HCT116 (cell line): Measurements from ENCODE around the gene RAB31. TPM values are rescaled to one million over a fixed set of nuclear protein-coding genes. Genes with fewer than 3 reads are reported as not detected.

Experiments used
- ATAC-seq: fragments of 200-7000 bp; cut with Tn5 transposase; 2 replicates; pipeline ENCODE4 v1.9.1; 2020; ENCODE audit warnings: mild to moderate bottlenecking, moderate library complexity
- BruUV-seq: library from RNA; stranded (reverse); fragments of 400-500 nt; replicated peaks from 2 replicates; lab custom pipeline; 2021; lab: Mats Ljungman, UMichigan
- CTCF ChIA-PET: fragments of 300-600 bp; sonication (Branson Sonifier 250); formaldehyde crosslinking; loops from one replicate; lab custom pipeline; 2021; ENCODE audit warnings: antibody characterized with exemption; lab: Charles Lee
- POLR2A ChIA-PET: fragments of 300-600, 350-600 bp; sonication (Branson Sonifier 250); formaldehyde crosslinking; loops from one replicate; lab custom pipeline; 2021; ENCODE audit warnings: antibody characterized with exemption; lab: Charles Lee
- RAD21 ChIA-PET, 2 experiments: fragments of 300-600 bp; sonication (Branson Sonifier 250); formaldehyde crosslinking; loops; one replicate each; lab custom pipeline; 2023; ENCODE audit warnings: low total read pairs in 2 of 2; ENCODE audit not compliant: uncharacterized antibody in 2 of 2, unreplicated experiment in 2 of 2, low non-redundant PET in 1 of 2; lab: Charles Lee
- DNase-seq: peaks from one replicate; pipeline ENCODE4 v3.0.0-alpha.2; 2010; ENCODE audit warnings: low read depth, low spot score
- H2AFZ ChIP-seq: fragments of 200-600 bp; shearing (Covaris generic), sonication (generic); 2 replicates; pipeline ENCODE4 v1.6.1; 2017; ENCODE audit warnings: low read depth, mixed run types, mixed read lengths, antibody characterized with exemption, low read length; ENCODE audit not compliant: poor library complexity, severe bottlenecking
- H3K27ac ChIP-seq: 2 replicates; pipeline ENCODE4 v1.5.1; 2012; ENCODE audit warnings: low read depth, low read length
- H3K27me3 ChIP-seq: fragments of 200-600 bp; sonication (generic); 2 replicates; pipeline ENCODE4 v1.6.1; 2016; ENCODE audit warnings: mixed run types, low read length, mixed read lengths; ENCODE audit not compliant: insufficient read depth
- H3K36me3 ChIP-seq, 2 experiments: fragments of 200-500 bp in 1 of 2; fragments of 200-600 bp in 1 of 2; sonication (Bioruptor generic) in 1 of 2; sonication (generic) in 1 of 2; 2 replicates each; pipeline versions ENCODE4 v1.5.1 to v1.6.1; 2014 to 2016; ENCODE audit warnings: low read length in 2 of 2, inconsistent platforms in 1 of 2, mixed read lengths in 1 of 2, mixed run types in 1 of 2; ENCODE audit not compliant: insufficient read depth in 2 of 2, control insufficient read depth in 1 of 2
- H3K4me1 ChIP-seq, 2 experiments: fragments of 200-600 bp in 1 of 2; sonication (generic) in 1 of 2; 2 replicates each; pipeline versions ENCODE4 v1.5.1 to v1.6.1; 2012 to 2017; ENCODE audit warnings: low read length in 2 of 2, inconsistent platforms in 1 of 2, mild to moderate bottlenecking in 1 of 2, mixed read lengths in 1 of 2, mixed run types in 1 of 2, moderate library complexity in 1 of 2; ENCODE audit not compliant: insufficient read depth in 2 of 2, control insufficient read depth in 1 of 2
- H3K4me2 ChIP-seq: fragments of 200-600 bp; sonication (generic); 2 replicates; pipeline ENCODE4 v1.6.1; 2017; ENCODE audit warnings: mixed run types, low read length, mixed read lengths
- H3K4me3 ChIP-seq, 2 experiments: fragments of 200-600 bp in 1 of 2; sonication (generic) in 1 of 2; replicated peaks in 1 of 2; 2 replicates each; pipeline ENCODE4 v1.5.1; 2011 to 2016; ENCODE audit warnings: low read length in 2 of 2, control low read depth in 1 of 2, low read depth in 1 of 2, mild to moderate bottlenecking in 1 of 2, mixed read lengths in 1 of 2, mixed run types in 1 of 2
- H3K79me2 ChIP-seq: fragments of 200-600 bp; sonication (generic); 2 replicates; pipeline ENCODE4 v1.6.1; 2017; ENCODE audit warnings: mild to moderate bottlenecking, mixed run types, low read length, moderate library complexity, mixed read lengths; ENCODE audit not compliant: insufficient read depth
- H3K9ac ChIP-seq: fragments of 200-600 bp; sonication (generic); 2 replicates; pipeline ENCODE4 v1.6.1; 2016; ENCODE audit warnings: low read length, mixed read lengths
- H3K9me2 ChIP-seq: fragments of 200-600 bp; sonication (generic), shearing (Covaris generic); 2 replicates; pipeline ENCODE4 v1.6.1; 2017; ENCODE audit warnings: mixed run types, mild to moderate bottlenecking, moderate library complexity; ENCODE audit not compliant: insufficient read depth
- H3K9me3 ChIP-seq, 2 experiments: fragments of 200-500 bp in 1 of 2; fragments of 200-600 bp in 1 of 2; sonication (Bioruptor generic) in 1 of 2; sonication (generic) in 1 of 2; 2 replicates each; pipeline ENCODE4 v1.6.1; 2014 to 2017; ENCODE audit warnings: low read length in 2 of 2, mixed read lengths in 2 of 2, inconsistent platforms in 1 of 2, low read depth in 1 of 2, mild to moderate bottlenecking in 1 of 2, mixed run types in 1 of 2, moderate library complexity in 1 of 2; ENCODE audit not compliant: control insufficient read depth in 1 of 2, insufficient read depth in 1 of 2
- H4K20me1 ChIP-seq: fragments of 200-600 bp; sonication (generic), shearing (Covaris generic); 2 replicates; pipeline ENCODE4 v1.6.1; 2017; ENCODE audit warnings: mixed run types, mild to moderate bottlenecking, moderate library complexity; ENCODE audit not compliant: insufficient read depth
- CEBPB ChIP-seq: IDR thresholded peaks from 2 replicates; pipeline ENCODE4 v1.6.1; 2012; ENCODE audit warnings: low read depth
- EGR1 ChIP-seq: IDR thresholded peaks from 2 replicates; pipeline ENCODE4 v1.6.1; 2012; ENCODE audit warnings: low read depth
- EZH2phosphoT487 ChIP-seq: fragments of 200-600 bp; IDR thresholded peaks from 2 replicates; pipeline ENCODE4 v1.6.1; 2018; ENCODE audit warnings: antibody characterized with exemption, borderline replicate concordance
- FOSL1 ChIP-seq: IDR thresholded peaks from 2 replicates; pipeline ENCODE4 v1.6.1; 2012; ENCODE audit warnings: low read depth
- JUND ChIP-seq: IDR thresholded peaks from 2 replicates; pipeline ENCODE4 v1.6.1; 2012
- SIN3A ChIP-seq: IDR thresholded peaks from 2 replicates; pipeline ENCODE4 v1.6.1; 2012; ENCODE audit warnings: low read depth
- TCF7L2 ChIP-seq: IDR thresholded peaks from 2 replicates; pipeline ENCODE4 v1.7.0; 2011; ENCODE audit warnings: borderline replicate concordance, inconsistent platforms; ENCODE audit not compliant: insufficient read depth, insufficient read length; ENCODE audit errors: extremely low read depth
- intact Hi-C: fragments of 100-400 bp; cut with micrococcal nuclease; formaldehyde crosslinking; loops from 2 replicates; pipeline ENCODE4 v1.10.0; 2022
- total RNA-seq: library from RNA; stranded (reverse); gene quantifications from one replicate; pipeline ENCODE4 v1.2.1, GENCODE V29; 2021; ENCODE audit not compliant: unreplicated experiment
- TF ChIP-seq, protein P1 (sequence below): IDR thresholded peaks from 2 replicates; pipeline ENCODE4 v1.6.1; 2011; ENCODE audit warnings: mild to moderate bottlenecking, low read length, moderate library complexity; ENCODE audit not compliant: insufficient replicate concordance; ENCODE audit errors: extremely low read depth
- TF ChIP-seq, protein P2 (sequence below), 3 experiments: fragments of 200-600 bp in 1 of 3; sonication (generic) in 1 of 3; IDR thresholded peaks in 2 of 3; conservative IDR thresholded peaks in 1 of 3; 2 replicates each; pipeline ENCODE4 v1.5.1; 2012 to 2017; ENCODE audit warnings: low read depth in 2 of 3, low read length in 2 of 3, antibody characterized with exemption in 1 of 3, borderline replicate concordance in 1 of 3, control low read depth in 1 of 3, mild to moderate bottlenecking in 1 of 3, mixed read lengths in 1 of 3, mixed run types in 1 of 3, moderate library complexity in 1 of 3; ENCODE audit not compliant: insufficient read depth in 1 of 3
- TF ChIP-seq, protein P3 (sequence below): IDR thresholded peaks from 2 replicates; pipeline ENCODE4 v1.6.1; 2012
- TF ChIP-seq, protein P4 (sequence below): IDR thresholded peaks from 2 replicates; pipeline ENCODE4 v1.6.1; 2012

Gene RAB31
- total RNA-seq, 1 experiment from 2014 or later = 46.9 TPM

DNA sequence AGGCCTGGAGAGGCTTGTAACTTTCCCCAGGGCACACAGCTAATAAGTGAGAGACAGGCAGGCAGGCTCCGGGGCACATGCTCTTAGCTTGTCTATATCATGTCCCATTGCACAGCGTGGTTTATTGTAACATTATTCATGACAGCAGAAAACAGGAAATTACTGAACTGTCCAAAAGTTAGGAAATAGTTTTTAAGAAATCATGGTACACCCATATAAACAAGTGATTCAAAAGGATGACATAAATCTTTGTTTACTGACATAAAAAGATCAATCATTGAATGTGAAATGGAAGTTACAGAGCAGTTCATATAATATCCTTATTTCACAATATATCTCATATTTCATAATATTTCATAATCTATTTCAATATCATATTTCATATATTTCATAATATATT is 143.4 kb downstream of the RAB31 start:
- H3K4me2 ChIP-seq = no peak overlapping the region
- intact Hi-C loops = no loop called here
- BruUV-seq = no TSS peak
- no peaks in the 10 kb centered on the region for H3K27me3 ChIP-seq
- no peaks in the 10 kb centered on the region for H3K36me3 ChIP-seq
- DNase-seq (no peak), ATAC-seq (no peak)
- no peaks in the 10 kb centered on the region for H4K20me1 ChIP-seq
- no peak overlapping the region for H3K9ac ChIP-seq
- ChIA-PET POLR2A (no interaction called here), RAD21 (no interaction called here), CTCF (no interaction called here)
- no peak overlapping the region for H2AFZ ChIP-seq
- TF ChIP-seq TCF7L2 = no peak
- no peak for TF ChIP-seq EGR1
- no peak for TF ChIP-seq CEBPB
- TF ChIP-seq, protein P1, sequence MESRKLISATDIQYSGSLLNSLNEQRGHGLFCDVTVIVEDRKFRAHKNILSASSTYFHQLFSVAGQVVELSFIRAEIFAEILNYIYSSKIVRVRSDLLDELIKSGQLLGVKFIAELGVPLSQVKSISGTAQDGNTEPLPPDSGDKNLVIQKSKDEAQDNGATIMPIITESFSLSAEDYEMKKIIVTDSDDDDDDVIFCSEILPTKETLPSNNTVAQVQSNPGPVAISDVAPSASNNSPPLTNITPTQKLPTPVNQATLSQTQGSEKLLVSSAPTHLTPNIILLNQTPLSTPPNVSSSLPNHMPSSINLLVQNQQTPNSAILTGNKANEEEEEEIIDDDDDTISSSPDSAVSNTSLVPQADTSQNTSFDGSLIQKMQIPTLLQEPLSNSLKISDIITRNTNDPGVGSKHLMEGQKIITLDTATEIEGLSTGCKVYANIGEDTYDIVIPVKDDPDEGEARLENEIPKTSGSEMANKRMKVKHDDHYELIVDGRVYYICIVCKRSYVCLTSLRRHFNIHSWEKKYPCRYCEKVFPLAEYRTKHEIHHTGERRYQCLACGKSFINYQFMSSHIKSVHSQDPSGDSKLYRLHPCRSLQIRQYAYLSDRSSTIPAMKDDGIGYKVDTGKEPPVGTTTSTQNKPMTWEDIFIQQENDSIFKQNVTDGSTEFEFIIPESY = no peak
- TF ChIP-seq, protein P2, sequence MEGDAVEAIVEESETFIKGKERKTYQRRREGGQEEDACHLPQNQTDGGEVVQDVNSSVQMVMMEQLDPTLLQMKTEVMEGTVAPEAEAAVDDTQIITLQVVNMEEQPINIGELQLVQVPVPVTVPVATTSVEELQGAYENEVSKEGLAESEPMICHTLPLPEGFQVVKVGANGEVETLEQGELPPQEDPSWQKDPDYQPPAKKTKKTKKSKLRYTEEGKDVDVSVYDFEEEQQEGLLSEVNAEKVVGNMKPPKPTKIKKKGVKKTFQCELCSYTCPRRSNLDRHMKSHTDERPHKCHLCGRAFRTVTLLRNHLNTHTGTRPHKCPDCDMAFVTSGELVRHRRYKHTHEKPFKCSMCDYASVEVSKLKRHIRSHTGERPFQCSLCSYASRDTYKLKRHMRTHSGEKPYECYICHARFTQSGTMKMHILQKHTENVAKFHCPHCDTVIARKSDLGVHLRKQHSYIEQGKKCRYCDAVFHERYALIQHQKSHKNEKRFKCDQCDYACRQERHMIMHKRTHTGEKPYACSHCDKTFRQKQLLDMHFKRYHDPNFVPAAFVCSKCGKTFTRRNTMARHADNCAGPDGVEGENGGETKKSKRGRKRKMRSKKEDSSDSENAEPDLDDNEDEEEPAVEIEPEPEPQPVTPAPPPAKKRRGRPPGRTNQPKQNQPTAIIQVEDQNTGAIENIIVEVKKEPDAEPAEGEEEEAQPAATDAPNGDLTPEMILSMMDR (IDR thresholded peaks at IDR 0.05 in 2 of 3, conservative IDR thresholded peaks at IDR 0.05 in 1 of 3; ENCODE audit: borderline replicate concordance in 1 of 3, insufficient read depth in 1 of 3, low read depth in 2 of 3, low read length in 2 of 3) = no peak
- no peak for TF ChIP-seq SIN3A
- TF ChIP-seq, protein P3, sequence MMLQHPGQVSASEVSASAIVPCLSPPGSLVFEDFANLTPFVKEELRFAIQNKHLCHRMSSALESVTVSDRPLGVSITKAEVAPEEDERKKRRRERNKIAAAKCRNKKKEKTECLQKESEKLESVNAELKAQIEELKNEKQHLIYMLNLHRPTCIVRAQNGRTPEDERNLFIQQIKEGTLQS = no peak
- TF ChIP-seq EZH2phosphoT487 = no peak
- TF ChIP-seq FOSL1 = no peak
- no peak for TF ChIP-seq JUND
- TF ChIP-seq, protein P4, sequence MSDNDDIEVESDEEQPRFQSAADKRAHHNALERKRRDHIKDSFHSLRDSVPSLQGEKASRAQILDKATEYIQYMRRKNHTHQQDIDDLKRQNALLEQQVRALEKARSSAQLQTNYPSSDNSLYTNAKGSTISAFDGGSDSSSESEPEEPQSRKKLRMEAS = no peak
- peaks cover 0 to 4% of the 10 kb centered on the region in 2 experiments; a peak in 1 of 4 replicates for H3K9me3 ChIP-seq
- H3K4me3 ChIP-seq = no peak overlapping the region
- H3K4me1 ChIP-seq = peaks cover 2 to 10% of the 10 kb centered on the region in 2 experiments; a peak in 2 of 4 replicates
- H3K27ac ChIP-seq = no peak overlapping the region
- H3K9me2 ChIP-seq = no peaks in the 10 kb centered on the region
- no peaks in the 10 kb centered on the region for H3K79me2 ChIP-seq
